AG04449 (cell line): ENCODE measurements around the gene HHATL.

Experiments
- CTCF ChIA-PET: fragments of 350-600 bp; formaldehyde crosslinking; extraction: SDS; loops from one replicate; lab custom pipeline; 2021; ENCODE audit warnings: antibody characterized with exemption; lab: Yijun Ruan, JAX
- POLR2A ChIA-PET: fragments of 400-600, 350-600 bp; formaldehyde crosslinking; extraction: SDS; loops from one replicate; lab custom pipeline; 2020; ENCODE audit warnings: antibody characterized with exemption, inconsistent platforms; lab: Yijun Ruan, JAX
- DNase-seq: peaks from one replicate; pipeline ENCODE4 v3.0.0-alpha.2; 2010; ENCODE audit warnings: low read depth, low spot score
- H3K4me3 ChIP-seq: 2 replicates; pipeline ENCODE4 v1.5.1; 2011; ENCODE audit warnings: low read depth, mild to moderate bottlenecking, control low read depth, low read length
- CTCF ChIP-seq: IDR thresholded peaks from one replicate; pipeline ENCODE4 v1.5.1; 2011; ENCODE audit warnings: mild to moderate bottlenecking, moderate library complexity, low read length, control low read depth, inconsistent platforms; ENCODE audit not compliant: insufficient read depth; ENCODE audit errors: missing control alignments

HHATL gene

GRCh38 chr3:42684632-42685362 lies 17.8 kb downstream of the HHATL start:
- no peak overlapping the region for H3K4me3 ChIP-seq
- ChIA-PET CTCF (interaction anchor here (0.9 kb wide), 1 partner anchor 33 kb away, joined by 3 read pairs; no protein-coding TSS in a partner anchor), POLR2A (no interaction called here)
- DNase-seq, result no peak
- no peak for TF ChIP-seq CTCF

GRCh38 chr3:42683875-42684598 lies 18.6 kb downstream of the HHATL start:
- POLR2A ChIA-PET, result interaction anchor here (0.6 kb wide), 1 partner anchor 63 kb away, joined by 3 read pairs; no protein-coding TSS in a partner anchor
- CTCF ChIA-PET, result interaction anchor here (0.9 kb wide), 1 partner anchor 32 kb away, joined by 3 read pairs; no protein-coding TSS in a partner anchor
- peak; percentile 77 for DNase-seq
- TF ChIP-seq CTCF, result no peak
- no peak overlapping the region for H3K4me3 ChIP-seq

- no peak for DNase-seq
- ChIA-PET POLR2A (no interaction called here), CTCF (no interaction called here)
- H3K4me3 ChIP-seq, result no peak overlapping the region
- TF ChIP-seq CTCF, result no peak
Measured at GRCh38 chr3:42682301-42683070, 20.1 kb downstream of the HHATL start.

GRCh38 chr3:42681361-42682038 lies 21.1 kb downstream of the HHATL start:
- no peak overlapping the region for H3K4me3 ChIP-seq
- no peak for TF ChIP-seq CTCF
- CTCF ChIA-PET, result interaction anchor here (1.2 kb wide), 1 partner anchor 27 kb away, joined by 3 read pairs; no protein-coding TSS in a partner anchor
- DNase-seq, result no peak
- POLR2A ChIA-PET, result no interaction called here

- no peak for DNase-seq
- no peak overlapping the region for H3K4me3 ChIP-seq
- no peak for TF ChIP-seq CTCF
- ChIA-PET POLR2A (no interaction called here), CTCF (interaction anchor here (1.2 kb wide), 1 partner anchor 26 kb away, joined by 3 read pairs; no protein-coding TSS in a partner anchor)
Measured at GRCh38 chr3:42680806-42681205, 21.8 kb downstream of the HHATL start.
